Glutamatergic neuron (in vitro differentiated cells): ENCODE results near the gene ADARB2. TPM values are rescaled to one million over a fixed set of nuclear protein-coding genes. Genes with fewer than 3 reads are reported as not detected.

Source experiments
- DNase-seq: peaks from one replicate; pipeline ENCODE4 v3.0.0; 2022
- H3K27ac Mint-ChIP-seq: one replicate; pipeline ENCODE4 v1.8.0; 2020; ENCODE audit warnings: mild to moderate bottlenecking, mixed read lengths, inconsistent platforms; ENCODE audit not compliant: unreplicated experiment
- H3K27me3 Mint-ChIP-seq: one replicate; pipeline ENCODE4 v1.8.0; 2020; ENCODE audit warnings: mild to moderate bottlenecking, moderate library complexity, mixed read lengths, inconsistent platforms; ENCODE audit not compliant: unreplicated experiment
- H3K36me3 Mint-ChIP-seq: one replicate; pipeline ENCODE4 v1.8.0; 2020; ENCODE audit warnings: mild to moderate bottlenecking, mixed read lengths, inconsistent platforms; ENCODE audit not compliant: unreplicated experiment
- H3K4me1 Mint-ChIP-seq: one replicate; pipeline ENCODE4 v1.8.0; 2020; ENCODE audit warnings: mild to moderate bottlenecking, low read depth, mixed read lengths, inconsistent platforms; ENCODE audit not compliant: unreplicated experiment
- H3K4me3 Mint-ChIP-seq: one replicate; pipeline ENCODE4 v1.8.0; 2020; ENCODE audit warnings: mild to moderate bottlenecking, mixed read lengths, inconsistent platforms; ENCODE audit not compliant: unreplicated experiment
- H3K9me3 Mint-ChIP-seq: one replicate; pipeline ENCODE4 v1.8.0; 2020; ENCODE audit warnings: mild to moderate bottlenecking, moderate library complexity, mixed read lengths, inconsistent platforms; ENCODE audit not compliant: unreplicated experiment
- CTCF ChIP-seq: fragments of 200-600 bp; sonication (generic); IDR thresholded peaks from one replicate; pipeline ENCODE4 v1.5.0; 2021; ENCODE audit not compliant: partially characterized antibody, unreplicated experiment
- total RNA-seq: library from RNA; stranded (reverse); fragmentation: NEBNext Ultra II Directional; extraction: Animal tissue kit (Norgen Biotek cat#: 25700); gene quantifications from one replicate; pipeline ENCODE4 v1.2.1, GENCODE V29; 2021; ENCODE audit not compliant: unreplicated experiment

The ADARB2 gene
- total RNA-seq, 1 donor from 2014 or later, result 20.6 TPM

GRCh38 chr10:1454951-1455350 is 282.4 kb downstream of the ADARB2 start:
- Mint-ChIP-seq H3K9me3 (peaks cover 6% of the 10 kb centered on the region), H3K27ac (no peak overlapping the region), H3K36me3 (peaks cover 20% of the 10 kb centered on the region), H3K4me3 (no peak overlapping the region), H3K4me1 (peaks cover 13% of the 10 kb centered on the region), H3K27me3 (no peaks in the 10 kb centered on the region)
- TF ChIP-seq CTCF, result no peak
- no peak for DNase-seq

GRCh38 chr10:1454428-1454827 is 282.9 kb downstream of the ADARB2 start:
- TF ChIP-seq CTCF, result no peak
- DNase-seq, result no peak
- Mint-ChIP-seq H3K4me1 (peaks cover 14% of the 10 kb centered on the region), H3K36me3 (peaks cover 20% of the 10 kb centered on the region), H3K4me3 (no peak overlapping the region), H3K27ac (no peak overlapping the region), H3K27me3 (no peaks in the 10 kb centered on the region), H3K9me3 (peaks cover 6% of the 10 kb centered on the region)

GRCh38 chr10:1452777-1453176 is 284.5 kb downstream of the ADARB2 start:
- H3K36me3 Mint-ChIP-seq, result peaks cover 12% of the 10 kb centered on the region
- no peak overlapping the region for H3K27ac Mint-ChIP-seq

GRCh38 chr10:1451941-1452340 is 285.4 kb downstream of the ADARB2 start:
- Mint-ChIP-seq H3K9me3 (peaks cover 4% of the 10 kb centered on the region), H3K27me3 (no peaks in the 10 kb centered on the region), H3K36me3 (peaks cover 12% of the 10 kb centered on the region), H3K27ac (no peak overlapping the region), H3K4me1 (peaks cover 9% of the 10 kb centered on the region), H3K4me3 (no peak overlapping the region)
- TF ChIP-seq CTCF, result no peak
- no peak for DNase-seq

More at GRCh38 chr10:1452777-1453176, 284.5 kb downstream of the ADARB2 start:
- H3K4me3 Mint-ChIP-seq, result no peak overlapping the region
- peaks cover 11% of the 10 kb centered on the region for H3K4me1 Mint-ChIP-seq
- no peak for DNase-seq
- TF ChIP-seq CTCF, result no peak
- peaks cover 9% of the 10 kb centered on the region for H3K9me3 Mint-ChIP-seq
- no peaks in the 10 kb centered on the region for H3K27me3 Mint-ChIP-seq

- Mint-ChIP-seq H3K4me3 (no peak overlapping the region), H3K27me3 (no peaks in the 10 kb centered on the region), H3K36me3 (peaks cover 12% of the 10 kb centered on the region), H3K9me3 (peaks cover 4% of the 10 kb centered on the region), H3K27ac (no peak overlapping the region), H3K4me1 (peaks cover 9% of the 10 kb centered on the region)
- DNase-seq, result no peak
- no peak for TF ChIP-seq CTCF
Measured at GRCh38 chr10:1451362-1451888, 285.9 kb downstream of the ADARB2 start.
